HG02610 (cell line): ENCODE measurements around the gene IL20RB.
A peak's percentile ranks its signal among the peaks of the same experiment; 100 is the strongest.

ENCODE experiments used
- ATAC-seq: cut with Tn5 transposase; IDR thresholded peaks from one replicate; pipeline ENCODE4 v1.9.1; 2021; ENCODE audit warnings: mild to moderate bottlenecking, moderate library complexity; ENCODE audit not compliant: unreplicated experiment

The IL20RB gene

GRCh38 chr3:137026701-137027100 lies 68.9 kb downstream of the IL20RB start:
- ATAC-seq, result no peak

- ATAC-seq, result peak; percentile 80
Measured at GRCh38 chr3:137032465-137033120, 74.8 kb downstream of the IL20RB start.

- ATAC-seq, result no peak
Measured at GRCh38 chr3:137035631-137036030, 77.8 kb downstream of the IL20RB start.

- ATAC-seq, result no peak
Measured at GRCh38 chr3:137039570-137039969, 81.8 kb downstream of the IL20RB start.

DNA sequence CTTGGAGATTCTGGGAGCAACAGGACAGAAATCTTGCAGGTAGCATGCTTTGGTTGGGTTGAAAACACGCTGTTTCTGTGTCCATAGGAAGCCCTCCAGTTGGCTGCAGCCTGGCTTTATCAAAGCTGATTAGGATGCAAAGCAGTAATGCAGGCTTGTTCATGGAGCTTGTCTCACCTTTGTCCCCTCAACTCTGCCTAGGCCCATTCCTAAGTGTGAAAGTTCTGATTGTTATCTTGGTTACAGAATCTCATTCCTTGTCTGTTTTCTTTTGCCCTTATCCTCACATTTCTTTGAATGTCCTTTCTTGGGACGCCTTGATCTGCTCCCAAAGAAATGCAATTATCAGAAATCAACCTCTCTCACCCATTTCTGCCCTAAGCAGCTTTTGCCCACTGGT lies 83.5 kb downstream of the IL20RB start:
- no peak for ATAC-seq

- no peak for ATAC-seq
Measured at GRCh38 chr3:137041686-137042085, 83.9 kb downstream of the IL20RB start.

- no peak for ATAC-seq
Measured at GRCh38 chr3:137046747-137047146, 89.0 kb downstream of the IL20RB start.

DNA sequence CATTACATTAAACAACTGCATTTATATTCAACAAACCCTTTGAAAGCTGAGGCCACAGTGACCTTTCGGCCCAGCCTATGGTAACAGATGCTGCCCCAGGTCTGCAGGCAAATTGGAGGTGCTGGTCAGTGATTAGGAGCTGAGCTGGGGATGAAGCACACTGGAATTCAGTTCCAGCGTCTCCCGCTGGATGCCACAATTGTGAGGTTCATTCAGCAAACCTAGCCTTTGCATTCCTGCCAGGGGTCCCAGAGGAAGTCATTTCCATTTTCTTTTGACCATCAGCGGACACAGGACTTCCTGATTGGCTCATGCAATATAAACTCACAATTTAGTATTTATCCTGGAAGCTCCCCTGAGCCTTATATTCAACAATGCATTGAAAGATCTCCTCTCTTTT lies 89.5 kb downstream of the IL20RB start:
- ATAC-seq, result no peak

- ATAC-seq, result no peak
Measured at GRCh38 chr3:137050281-137050680, 92.5 kb downstream of the IL20RB start.

GRCh38 chr3:137052298-137052697 lies 94.5 kb downstream of the IL20RB start:
- no peak for ATAC-seq
